ENCODE results near the gene CALML3.

GRCh38 chr10:5545426-5545777 lies 20.6 kb downstream of the CALML3 start:
- TF ChIP-seq MAX (IDR thresholded peaks at IDR 0.05; ENCODE audit: low read depth, low read length) = no peak
- no peak for TF ChIP-seq CTCF (IDR thresholded peaks at IDR 0.05 in 2 of 3, conservative IDR thresholded peaks at IDR 0.05 in 1 of 3; ENCODE audit: control insufficient read depth in 2 of 3, extremely low read depth in 1 of 3, insufficient read depth in 1 of 3, low read depth in 3 of 3, low read length in 3 of 3)
- no peak for TF ChIP-seq REST (IDR thresholded peaks at IDR 0.05; ENCODE audit: low read depth, low read length)
- TF ChIP-seq PML (IDR thresholded peaks at IDR 0.05; ENCODE audit: low read length) = no peak
- no peak for TF ChIP-seq SMC3 (IDR thresholded peaks at IDR 0.05; ENCODE audit: borderline replicate concordance, low read length)
- TF ChIP-seq BHLHE40 (IDR thresholded peaks at IDR 0.05; ENCODE audit: borderline replicate concordance in 1 of 2, low read depth in 2 of 2, low read length in 1 of 2) = no peak
- TF ChIP-seq ZBTB33 (IDR thresholded peaks at IDR 0.05) = no peak
- TF ChIP-seq CEBPB (IDR thresholded peaks at IDR 0.05; ENCODE audit: borderline replicate concordance in 1 of 2, low read depth in 2 of 2, low read length in 2 of 2) = no peak
- no peak for TF ChIP-seq CHD2 (IDR thresholded peaks at IDR 0.05; ENCODE audit: borderline replicate concordance, low read depth, low read length)
- TF ChIP-seq FOXM1 (IDR thresholded peaks at IDR 0.05; ENCODE audit: low read depth, low read length) = no peak
- no peak for TF ChIP-seq ZNF217 (IDR thresholded peaks at IDR 0.05)

All from GM12878 (cell line).